HEK293 (cell line): ENCODE measurements around the gene LRPPRC.

ENCODE experiments used
- CTCF ChIA-PET: fragments of 350-600 bp; formaldehyde crosslinking; extraction: SDS; loops from one replicate; lab custom pipeline; 2021; ENCODE audit warnings: antibody characterized with exemption; lab: Yijun Ruan, JAX
- POLR2A ChIA-PET: fragments of 300-600 bp; formaldehyde crosslinking; extraction: SDS; loops from one replicate; lab custom pipeline; 2020; ENCODE audit warnings: antibody characterized with exemption, inconsistent platforms; lab: Yijun Ruan, JAX
- H3K27ac ChIP-seq: fragments of 200-500 bp; sonication (Bioruptor generic); 2 replicates; pipeline ENCODE4 v1.5.1; 2014; ENCODE audit warnings: low read depth, low read length, control low read depth, inconsistent platforms; ENCODE audit errors: extremely low read depth
- H3K36me3 ChIP-seq, 2 experiments: fragments of 200-500 bp in 1 of 2; sonication (Bioruptor generic) in 1 of 2; 1 replicate in 1 of 2; 2 replicates in 1 of 2; pipeline ENCODE4 v1.5.1; 2014 to 2017; ENCODE audit warnings: inconsistent platforms in 2 of 2, low read length in 2 of 2; ENCODE audit not compliant: control insufficient read depth in 2 of 2, insufficient read depth in 1 of 2
- H3K4me1 ChIP-seq: fragments of 200-500 bp; sonication (Bioruptor generic); 2 replicates; pipeline ENCODE4 v1.5.1; 2014; ENCODE audit warnings: mild to moderate bottlenecking, low read length, inconsistent platforms; ENCODE audit not compliant: control insufficient read depth, insufficient read depth
- H3K4me3 ChIP-seq: 2 replicates; pipeline ENCODE4 v1.5.1; 2011; ENCODE audit warnings: low read depth, mild to moderate bottlenecking, control low read depth, low read length, moderate library complexity
- H3K9me3 ChIP-seq: fragments of 200-500 bp; sonication (Bioruptor generic); 2 replicates; pipeline ENCODE4 v1.5.1; 2014; ENCODE audit warnings: low read depth, low read length, inconsistent platforms; ENCODE audit not compliant: control insufficient read depth, insufficient read depth
- BCL11A ChIP-seq: fragments of 450-650 bp; formaldehyde crosslinking; IDR thresholded peaks from 2 replicates; pipeline ENCODE4 v1.5.1; 2016; ENCODE audit warnings: low read depth, missing biosample characterization, missing genetic modification characterization
- FEZF1 ChIP-seq: fragments of 450-650 bp; formaldehyde crosslinking; IDR thresholded peaks from 2 replicates; pipeline ENCODE4 v1.5.1; 2016; ENCODE audit warnings: missing biosample characterization, missing genetic modification characterization
- KLF10 ChIP-seq: fragments of 450-650 bp; IDR thresholded peaks from 2 replicates; pipeline ENCODE4 v1.5.1; 2018; ENCODE audit warnings: missing biosample characterization, mild to moderate bottlenecking, missing genetic modification characterization
- MZF1 ChIP-seq: fragments of 450-650 bp; formaldehyde crosslinking; IDR thresholded peaks from 2 replicates; pipeline ENCODE4 v1.5.1; 2017; ENCODE audit warnings: missing biosample characterization, missing genetic modification characterization, borderline replicate concordance
- PRDM1 ChIP-seq: fragments of 450-650 bp; formaldehyde crosslinking; IDR thresholded peaks from 2 replicates; pipeline ENCODE4; 2016; ENCODE audit warnings: missing biosample characterization, missing genetic modification characterization
- ZNF114 ChIP-seq: fragments of 450-650 bp; formaldehyde crosslinking; IDR thresholded peaks from 2 replicates; pipeline ENCODE4 v1.5.0; 2017; ENCODE audit warnings: missing biosample characterization, missing genetic modification characterization
- ZNF132 ChIP-seq: fragments of 450-650 bp; formaldehyde crosslinking; IDR thresholded peaks from 2 replicates; pipeline ENCODE4 v1.5.1; 2017; ENCODE audit warnings: missing biosample characterization, missing genetic modification characterization, borderline replicate concordance
- ZNF175 ChIP-seq: fragments of 450-650 bp; formaldehyde crosslinking; IDR thresholded peaks from 2 replicates; pipeline ENCODE4 v1.5.1; 2016; ENCODE audit warnings: missing biosample characterization, missing genetic modification characterization
- ZNF202 ChIP-seq: fragments of 450-650 bp; formaldehyde crosslinking; IDR thresholded peaks from 2 replicates; pipeline ENCODE4 v1.5.1; 2016; ENCODE audit warnings: missing biosample characterization, missing genetic modification characterization, borderline replicate concordance
- ZNF274 ChIP-seq, 2 experiments: fragments of 200-500 bp in 1 of 2; fragments of 450-650 bp in 1 of 2; sonication (Bioruptor generic) in 1 of 2; formaldehyde crosslinking in 1 of 2; IDR thresholded peaks; 2 replicates each; pipeline versions ENCODE4 v1.5.1 to v1.6.1; 2014 to 2016; ENCODE audit warnings: borderline replicate concordance in 1 of 2, inconsistent platforms in 1 of 2, low read length in 1 of 2, missing biosample characterization in 1 of 2, missing genetic modification characterization in 1 of 2
- ZNF311 ChIP-seq: fragments of 450-650 bp; formaldehyde crosslinking; IDR thresholded peaks from 2 replicates; pipeline ENCODE4 v1.5.1; 2017; ENCODE audit warnings: missing biosample characterization, missing genetic modification characterization, borderline replicate concordance
- ZNF394 ChIP-seq: fragments of 450-650 bp; formaldehyde crosslinking; IDR thresholded peaks from 2 replicates; pipeline ENCODE4 v1.5.1; 2016; ENCODE audit warnings: missing biosample characterization, missing genetic modification characterization, mild to moderate bottlenecking, moderate library complexity, borderline replicate concordance
- ZNF404 ChIP-seq: fragments of 450-650 bp; formaldehyde crosslinking; IDR thresholded peaks from 2 replicates; pipeline ENCODE4 v1.5.1; 2017; ENCODE audit warnings: missing biosample characterization, missing genetic modification characterization
- ZNF423 ChIP-seq: fragments of 450-650 bp; formaldehyde crosslinking; IDR thresholded peaks from 2 replicates; pipeline ENCODE4 v1.5.1; 2016; ENCODE audit warnings: missing biosample characterization, missing genetic modification characterization
- ZNF585B ChIP-seq: fragments of 450-650 bp; formaldehyde crosslinking; IDR thresholded peaks from 2 replicates; pipeline ENCODE4 v1.5.1; 2016; ENCODE audit warnings: missing biosample characterization, missing genetic modification characterization
- ZNF610 ChIP-seq: fragments of 450-650 bp; formaldehyde crosslinking; IDR thresholded peaks from 2 replicates; pipeline ENCODE4 v1.5.1; 2016; ENCODE audit warnings: missing biosample characterization, missing genetic modification characterization, borderline replicate concordance
- ZNF660 ChIP-seq: fragments of 450-650 bp; IDR thresholded peaks from 2 replicates; pipeline ENCODE4 v1.5.1; 2018; ENCODE audit warnings: missing biosample characterization, mild to moderate bottlenecking, missing genetic modification characterization
- ZSCAN16 ChIP-seq: fragments of 450-650 bp; formaldehyde crosslinking; IDR thresholded peaks from 2 replicates; pipeline ENCODE4 v1.5.1; 2016; ENCODE audit warnings: missing biosample characterization, missing genetic modification characterization
- ZSCAN18 ChIP-seq: fragments of 450-650 bp; formaldehyde crosslinking; IDR thresholded peaks from 2 replicates; pipeline ENCODE4 v1.5.1; 2016; ENCODE audit warnings: missing biosample characterization, missing genetic modification characterization
- TF ChIP-seq, protein P1 (sequence below): fragments of 450-650 bp; formaldehyde crosslinking; IDR thresholded peaks from 2 replicates; pipeline ENCODE4 v1.5.1; 2017; ENCODE audit warnings: missing biosample characterization, mild to moderate bottlenecking, missing genetic modification characterization, moderate library complexity
- TF ChIP-seq, protein P2 (sequence below): fragments of 450-650 bp; IDR thresholded peaks from 2 replicates; pipeline ENCODE4 v1.5.1; 2018; ENCODE audit warnings: missing biosample characterization, mild to moderate bottlenecking, missing genetic modification characterization

LRPPRC gene

DNA sequence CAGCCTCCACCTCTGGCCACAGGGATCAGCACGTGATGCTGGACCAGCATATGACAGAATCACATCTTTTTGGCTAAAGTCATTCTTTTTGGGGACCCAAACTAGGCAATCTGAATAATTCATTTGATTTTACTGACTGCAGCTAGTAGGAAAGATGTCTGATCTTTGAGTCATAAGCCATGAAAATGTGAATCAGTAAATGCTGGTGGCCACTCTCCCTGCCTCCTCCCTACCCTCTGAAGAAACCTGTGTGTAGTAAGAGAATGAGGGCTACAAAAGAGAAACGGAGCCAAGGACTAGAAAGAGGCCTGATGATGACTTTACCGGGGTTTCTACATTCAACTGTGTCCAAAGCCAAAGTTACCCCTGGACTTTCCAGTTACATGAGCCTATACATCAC is 10.1 kb upstream of the LRPPRC start:
- Histone ChIP-seq H3K9me3 (no peaks in the 10 kb centered on the region), H3K4me1 (no peaks in the 10 kb centered on the region), H3K4me3 (no peak overlapping the region), H3K27ac (no peak overlapping the region), H3K36me3 (no peaks in the 10 kb centered on the region)
- ChIA-PET CTCF (no interaction called here), POLR2A (no interaction called here)
- TF ChIP-seq ZNF404 (tag by site-specific recombination) (no peak), ZNF132 (tag by site-specific recombination) (no peak), ZSCAN18 (no peak), ZNF311 (tag by site-specific recombination) (no peak), ZNF423 (tag by site-specific recombination) (no peak), ZNF585B (tag by site-specific recombination) (no peak), ZNF175 (tag by site-specific recombination) (no peak)

GRCh38 chr2:44004735-44005602 is 9.2 kb upstream of the LRPPRC start:
- TF ChIP-seq ZNF114 (tag by site-specific recombination) (no peak), ZNF660 (no peak), ZSCAN18 (no peak), ZNF610 (tag by site-specific recombination) (no peak), ZSCAN16 (no peak)
- H3K27ac ChIP-seq = no peak overlapping the region
- H3K36me3 ChIP-seq = no peaks in the 10 kb centered on the region
- no peaks in the 10 kb centered on the region for H3K4me1 ChIP-seq
- H3K9me3 ChIP-seq = no peaks in the 10 kb centered on the region
- H3K4me3 ChIP-seq = no peak overlapping the region
- POLR2A ChIA-PET = no interaction called here
- CTCF ChIA-PET = no interaction called here

DNA sequence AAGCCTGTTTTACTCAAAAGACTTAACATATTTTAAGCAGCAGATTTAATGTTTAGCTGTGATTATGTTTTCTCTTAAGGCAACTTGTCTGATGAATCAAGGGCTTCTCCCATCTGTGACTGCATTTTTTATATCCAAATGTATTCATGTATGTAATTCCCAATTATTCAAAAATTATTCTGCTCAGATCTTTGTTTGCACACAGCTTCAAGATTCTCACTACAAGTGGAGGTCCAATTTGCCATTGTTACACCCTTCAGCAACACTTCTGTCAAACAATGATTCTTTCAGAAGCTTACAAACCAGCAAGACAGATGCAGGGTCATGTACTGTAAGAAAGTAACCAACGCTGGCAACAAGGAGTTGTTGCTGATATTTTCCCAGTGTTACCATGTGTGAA is 5.9 kb upstream of the LRPPRC start:
- H3K4me1 ChIP-seq = no peaks in the 10 kb centered on the region
- ChIA-PET POLR2A (no interaction called here), CTCF (interaction anchor here (1.5 kb wide), 1 partner anchor 42 kb away, joined by 9 read pairs; no protein-coding TSS in a partner anchor)
- no peaks in the 10 kb centered on the region for H3K9me3 ChIP-seq
- H3K27ac ChIP-seq = no peak overlapping the region
- H3K36me3 ChIP-seq = no peaks in the 10 kb centered on the region
- no peak overlapping the region for H3K4me3 ChIP-seq
- TF ChIP-seq BCL11A (tag by site-specific recombination) (no peak), KLF10 (no peak), ZNF202 (tag by site-specific recombination) (no peak), ZNF394 (tag by site-specific recombination) (no peak), MZF1 (no peak), FEZF1 (tag by site-specific recombination) (no peak), ZNF274 (IDR thresholded peaks at IDR 0.05; ENCODE audit: low read length) (no peak), ZNF274 (tag by site-specific recombination; IDR thresholded peaks at IDR 0.05; ENCODE audit: borderline replicate concordance) (no peak), PRDM1 (tag by site-specific recombination) (no peak)
- TF ChIP-seq, protein P1, sequence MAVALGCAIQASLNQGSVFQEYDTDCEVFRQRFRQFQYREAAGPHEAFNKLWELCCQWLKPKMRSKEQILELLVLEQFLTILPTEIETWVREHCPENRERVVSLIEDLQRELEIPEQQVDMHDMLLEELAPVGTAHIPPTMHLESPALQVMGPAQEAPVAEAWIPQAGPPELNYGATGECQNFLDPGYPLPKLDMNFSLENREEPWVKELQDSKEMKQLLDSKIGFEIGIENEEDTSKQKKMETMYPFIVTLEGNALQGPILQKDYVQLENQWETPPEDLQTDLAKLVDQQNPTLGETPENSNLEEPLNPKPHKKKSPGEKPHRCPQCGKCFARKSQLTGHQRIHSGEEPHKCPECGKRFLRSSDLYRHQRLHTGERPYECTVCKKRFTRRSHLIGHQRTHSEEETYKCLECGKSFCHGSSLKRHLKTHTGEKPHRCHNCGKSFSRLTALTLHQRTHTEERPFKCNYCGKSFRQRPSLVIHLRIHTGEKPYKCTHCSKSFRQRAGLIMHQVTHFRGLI = no peak
- TF ChIP-seq, protein P2, sequence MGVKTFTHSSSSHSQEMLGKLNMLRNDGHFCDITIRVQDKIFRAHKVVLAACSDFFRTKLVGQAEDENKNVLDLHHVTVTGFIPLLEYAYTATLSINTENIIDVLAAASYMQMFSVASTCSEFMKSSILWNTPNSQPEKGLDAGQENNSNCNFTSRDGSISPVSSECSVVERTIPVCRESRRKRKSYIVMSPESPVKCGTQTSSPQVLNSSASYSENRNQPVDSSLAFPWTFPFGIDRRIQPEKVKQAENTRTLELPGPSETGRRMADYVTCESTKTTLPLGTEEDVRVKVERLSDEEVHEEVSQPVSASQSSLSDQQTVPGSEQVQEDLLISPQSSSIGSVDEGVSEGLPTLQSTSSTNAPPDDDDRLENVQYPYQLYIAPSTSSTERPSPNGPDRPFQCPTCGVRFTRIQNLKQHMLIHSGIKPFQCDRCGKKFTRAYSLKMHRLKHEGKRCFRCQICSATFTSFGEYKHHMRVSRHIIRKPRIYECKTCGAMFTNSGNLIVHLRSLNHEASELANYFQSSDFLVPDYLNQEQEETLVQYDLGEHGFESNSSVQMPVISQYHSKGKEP (tag by site-specific recombination) = no peak
